HG02870 (cell line): ENCODE results near the gene SPTAN1.
"Not testable (repeated sequence)": the region's sequence is repeated elsewhere in the genome, so short reads cannot be mapped to it uniquely, and the experiment has no call there.

Source experiments
- ATAC-seq: cut with Tn5 transposase; IDR thresholded peaks from one replicate; pipeline ENCODE4 v1.9.1; 2021; ENCODE audit warnings: mild to moderate bottlenecking, moderate library complexity; ENCODE audit not compliant: unreplicated experiment

The SPTAN1 gene

DNA sequence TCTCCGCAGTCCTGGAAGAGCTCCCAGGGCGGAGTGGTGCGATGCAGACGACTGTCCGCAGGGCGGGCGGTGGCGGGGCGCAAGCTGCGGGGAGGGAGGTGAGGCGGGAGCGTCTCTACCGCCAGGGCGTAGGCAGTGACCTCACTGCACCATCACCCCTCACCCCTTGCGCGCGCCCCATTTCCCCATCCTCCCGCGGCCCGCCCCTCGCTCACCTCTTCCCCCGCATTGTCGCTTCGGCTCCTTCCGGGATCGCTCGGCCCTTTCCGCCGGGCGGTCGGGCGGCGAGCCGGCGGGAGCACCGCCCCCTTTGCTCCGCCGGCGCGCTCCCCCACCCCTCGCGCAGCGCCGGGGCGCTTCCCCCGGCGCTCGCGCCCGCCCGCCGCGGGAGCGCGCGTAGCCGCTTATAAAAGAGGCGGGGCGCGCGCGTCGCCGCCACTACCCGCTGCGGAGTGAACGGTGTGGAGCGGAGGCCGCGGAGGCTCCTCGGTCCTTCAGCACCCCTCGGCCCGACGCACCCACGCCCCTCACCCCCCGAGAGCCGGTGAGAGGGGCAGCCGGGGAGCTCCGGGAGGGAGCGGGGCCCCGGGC, at the start of gene SPTAN1:
Gene SPTAN1, plus strand, starts transcription at position 435 of the 591 bp plus-strand sequence. CDS start 14,154 bp downstream, outside the sequence.
- peak; percentile 77 for ATAC-seq

DNA sequence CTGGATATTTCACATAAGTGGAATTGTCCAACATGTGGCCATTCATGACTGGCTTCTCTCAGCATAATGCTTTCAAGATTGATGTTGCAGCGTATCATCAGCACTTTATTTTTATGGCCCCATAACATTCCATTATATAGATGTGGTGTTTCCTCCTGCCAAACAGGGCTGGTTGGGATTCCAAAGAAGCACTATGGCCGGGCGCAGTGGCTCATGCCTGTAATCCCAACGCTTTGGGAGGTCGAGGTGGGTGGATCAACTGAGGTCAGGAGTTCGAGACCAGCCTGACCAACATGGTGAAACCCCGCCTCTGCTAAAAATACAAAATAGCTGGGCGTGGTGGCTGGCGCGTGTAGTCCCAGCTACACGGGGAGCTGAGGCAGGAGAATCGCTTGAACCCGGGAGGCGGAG, 49.0 kb upstream of the SPTAN1 start:
- not testable (repeated sequence) for ATAC-seq

DNA sequence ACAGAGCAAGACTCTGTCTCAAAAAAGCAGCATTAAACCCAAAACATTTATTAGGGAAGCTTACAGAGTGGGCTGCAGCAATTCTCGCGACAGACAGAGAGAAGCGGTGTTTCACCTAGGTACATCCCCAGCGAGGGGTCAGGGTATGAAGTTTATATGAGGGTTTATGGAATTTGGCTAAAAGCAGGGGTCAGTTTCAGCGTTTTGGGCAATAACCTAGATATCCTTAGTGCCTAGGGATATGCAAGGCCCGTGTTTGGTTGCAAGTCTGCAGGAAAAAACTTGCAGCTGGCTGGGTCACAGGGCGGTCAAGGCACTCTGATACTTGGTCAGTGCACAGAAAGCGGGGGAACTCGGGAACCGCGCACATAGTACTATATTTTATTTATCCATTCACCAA, 48.5 kb upstream of the SPTAN1 start:
- no peak for ATAC-seq

DNA sequence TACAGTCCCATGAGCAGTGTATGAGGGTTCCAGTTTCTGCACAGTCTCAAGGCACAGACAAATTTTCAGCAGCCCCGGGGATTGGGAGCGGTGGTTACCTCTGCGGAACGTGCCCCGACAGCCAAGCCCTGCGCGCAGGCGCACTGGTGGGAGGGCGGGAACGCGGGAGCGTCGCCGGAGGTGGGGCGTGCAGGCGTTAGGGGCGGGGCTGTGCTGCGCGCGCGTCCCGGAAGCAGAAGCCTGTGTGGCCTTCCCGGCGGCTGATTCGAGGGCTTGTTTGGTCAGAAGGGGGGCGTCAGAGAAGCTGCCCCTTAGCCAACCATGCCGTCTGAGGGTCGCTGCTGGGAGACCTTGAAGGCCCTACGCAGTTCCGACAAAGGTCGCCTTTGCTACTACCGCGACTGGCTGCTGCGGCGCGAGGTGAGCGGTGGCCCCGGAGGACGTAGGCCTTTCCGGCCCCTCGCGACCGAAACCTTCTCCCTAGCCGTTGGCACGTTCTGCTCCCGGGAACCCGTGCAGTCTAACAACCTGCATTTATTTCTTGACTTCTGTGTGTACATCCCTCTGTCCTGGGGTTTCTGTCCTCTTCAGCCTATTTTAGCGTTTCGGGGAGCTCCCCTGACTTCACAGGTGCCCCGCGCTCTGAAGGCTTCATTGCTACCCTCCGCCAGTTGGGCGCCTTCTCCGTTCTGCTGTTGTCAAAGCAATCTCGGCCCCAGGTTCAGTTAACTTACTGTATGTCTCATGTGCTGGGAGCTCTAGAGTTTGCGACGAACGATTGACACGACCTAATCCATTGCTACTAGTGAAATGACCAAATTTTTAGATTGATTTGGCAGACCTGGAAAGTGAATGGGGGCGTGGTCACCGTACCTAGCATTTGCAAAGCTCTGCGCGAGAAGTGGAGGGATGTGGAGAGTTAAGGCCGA, 47.6 kb upstream of the SPTAN1 start, which contains the start of gene GLE1:
Gene GLE1, plus strand, starts transcription at position 235 of the 929 bp plus-strand sequence. Its CDS starts 87 bp downstream, at position 322.
- peak; percentile 84 for ATAC-seq

DNA sequence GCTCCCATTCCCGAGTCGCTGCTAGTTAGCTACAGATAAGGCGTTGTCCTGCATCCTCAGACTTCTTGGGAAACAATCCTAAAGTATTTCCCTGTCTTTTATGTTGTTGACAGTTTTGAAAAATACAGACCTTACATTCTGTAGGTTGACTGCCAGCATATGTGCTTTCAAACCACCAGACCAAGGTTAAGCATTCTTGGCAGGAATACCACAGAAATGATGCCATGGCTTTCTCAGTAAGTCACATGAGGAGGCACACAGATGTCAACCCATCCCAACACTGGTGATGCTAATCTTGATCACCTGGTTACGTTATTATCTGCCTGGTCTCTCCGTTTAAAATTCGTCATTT, 47.0 kb upstream of the SPTAN1 start:
- no peak for ATAC-seq

DNA sequence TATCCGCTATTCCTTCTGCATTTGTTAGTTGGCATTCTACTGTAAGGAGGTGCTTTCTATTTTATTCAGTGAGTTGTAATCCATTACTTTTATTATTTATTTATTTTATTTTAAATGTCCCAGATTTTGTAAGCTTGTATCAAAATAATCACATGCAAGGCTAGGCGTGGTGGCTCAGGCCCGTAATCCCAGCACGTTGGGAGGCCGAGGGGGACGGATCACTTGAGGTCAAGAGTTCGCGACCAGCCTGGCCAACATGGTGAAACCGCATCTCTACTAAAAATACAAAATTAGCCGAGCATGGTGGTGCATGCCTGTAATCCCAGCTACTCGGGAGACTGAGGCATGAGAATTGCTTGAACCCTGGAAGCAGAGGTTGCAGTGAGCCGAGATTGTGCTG, 46.5 kb upstream of the SPTAN1 start:
- not testable (repeated sequence) for ATAC-seq

DNA sequence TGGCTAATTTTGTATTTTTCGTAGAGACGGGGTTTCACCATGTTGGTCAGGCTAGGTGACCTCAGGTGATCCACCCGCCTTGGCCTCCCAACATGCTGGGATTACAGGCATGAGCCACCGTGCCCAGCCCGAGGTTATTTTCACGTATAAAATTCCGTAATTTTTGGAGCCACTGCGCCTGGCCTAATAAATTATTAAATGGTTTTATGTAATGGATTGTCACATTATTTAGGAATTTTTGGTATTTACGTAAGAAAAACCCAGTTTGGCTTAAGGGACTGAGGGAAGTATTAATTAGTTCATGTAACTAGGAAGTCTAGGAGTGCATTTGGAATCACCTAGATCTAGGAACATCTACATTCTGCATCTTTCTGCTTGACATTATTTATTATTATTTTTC, 39.6 kb upstream of the SPTAN1 start:
- no peak for ATAC-seq

DNA sequence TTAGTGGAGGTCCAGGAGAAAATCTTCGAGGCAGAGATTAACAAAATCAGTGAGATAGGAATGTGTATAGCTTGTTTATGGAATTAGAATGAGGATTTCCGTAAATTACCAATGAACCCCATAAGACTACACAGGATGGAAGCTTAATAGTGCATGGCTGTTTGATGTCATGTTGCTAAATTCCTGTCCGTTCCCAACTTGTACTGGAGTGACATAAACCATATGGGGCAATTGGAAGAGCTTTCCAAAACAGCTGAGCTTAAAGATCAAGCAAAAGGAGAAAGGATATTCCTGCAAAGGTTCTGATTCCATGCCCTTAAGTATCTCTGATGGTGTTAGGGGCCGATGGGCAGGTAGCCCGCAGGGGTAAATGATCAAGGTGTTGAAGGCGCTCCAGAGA, 30.4 kb upstream of the SPTAN1 start:
- no peak for ATAC-seq

DNA sequence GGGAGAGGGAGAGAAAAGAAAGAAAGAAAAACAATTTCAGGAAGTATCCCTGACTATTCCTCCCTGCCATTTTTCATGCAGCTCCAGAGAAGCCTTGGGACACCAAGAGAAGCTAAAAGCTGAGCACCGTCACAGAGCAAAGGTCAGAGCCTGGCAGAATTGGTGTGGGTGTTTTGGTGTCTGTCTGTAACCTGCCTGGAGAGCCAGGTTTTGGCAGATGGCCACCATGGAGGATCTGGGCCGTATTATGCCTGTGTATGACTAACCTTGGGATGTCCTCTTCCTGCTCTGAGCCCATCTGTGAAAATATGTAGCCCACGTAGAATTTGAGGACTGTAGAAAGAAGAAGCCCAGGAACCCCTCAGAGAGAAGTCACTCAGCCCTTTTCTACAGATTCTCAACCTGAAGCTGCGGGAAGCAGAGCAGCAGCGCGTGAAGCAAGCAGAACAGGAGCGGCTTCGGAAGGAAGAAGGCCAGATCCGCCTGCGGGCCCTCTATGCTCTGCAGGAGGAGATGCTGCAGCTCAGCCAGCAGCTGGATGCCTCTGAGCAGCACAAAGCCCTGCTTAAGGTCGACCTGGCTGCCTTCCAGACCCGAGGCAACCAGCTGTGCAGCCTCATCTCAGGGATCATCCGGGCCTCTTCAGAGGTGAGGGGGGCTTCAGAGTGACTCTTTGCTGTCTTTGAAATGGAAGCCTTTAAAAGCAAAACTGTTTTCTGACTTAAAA, 29.0 kb upstream of the SPTAN1 start:
- ATAC-seq = no peak

DNA sequence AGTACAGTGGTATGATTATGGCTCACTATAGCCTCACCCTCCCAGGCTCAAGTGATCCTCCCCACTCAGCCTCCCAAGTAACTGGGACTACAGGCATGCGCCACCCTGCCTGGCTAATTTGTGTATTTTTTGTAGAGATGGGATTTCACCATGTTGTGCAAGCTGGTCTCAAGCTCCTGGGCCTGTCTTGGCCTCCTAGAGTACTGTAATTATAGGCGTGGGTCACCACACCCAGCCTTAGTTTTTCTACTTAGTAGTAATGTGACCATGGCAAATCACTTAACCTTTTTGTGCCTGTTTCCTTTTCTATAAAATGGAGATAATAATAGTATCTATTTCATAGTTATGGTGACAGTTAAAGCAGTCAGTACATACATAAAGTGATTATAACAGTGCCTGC, 25.7 kb upstream of the SPTAN1 start:
- no peak for ATAC-seq

DNA sequence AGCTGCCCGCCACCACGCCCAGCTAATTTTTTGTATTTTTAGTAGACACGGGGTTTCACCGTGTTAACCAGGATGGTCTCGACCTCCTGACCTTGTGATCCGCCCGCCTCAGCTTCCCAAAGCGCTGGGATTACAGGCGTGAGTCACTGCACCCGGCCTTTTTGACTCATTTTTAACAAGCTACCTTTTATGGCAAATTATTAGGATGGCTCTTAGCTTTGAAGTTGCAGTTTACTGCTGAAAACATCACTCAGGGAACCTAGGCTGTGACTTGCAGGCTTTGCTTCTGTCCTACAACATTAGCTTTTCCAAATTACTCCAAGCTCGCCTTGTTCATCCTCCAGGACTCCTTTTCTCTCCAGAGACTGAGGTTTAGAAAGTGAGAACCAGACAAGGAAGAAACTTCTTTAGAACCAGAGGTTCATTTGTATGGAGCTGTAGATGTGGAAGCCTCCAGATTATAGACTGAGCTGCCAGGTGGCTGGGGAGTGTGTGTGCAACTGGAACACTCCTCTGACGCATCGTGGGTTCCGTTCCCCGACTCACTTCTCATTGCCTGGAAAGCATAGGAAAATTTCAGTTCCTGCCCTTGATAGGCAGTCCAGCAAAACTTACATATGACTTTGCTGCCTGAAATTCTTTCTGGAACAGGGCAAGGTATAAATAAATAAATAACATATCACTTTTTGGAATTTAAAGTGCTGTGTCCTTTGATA, 23.8 kb upstream of the SPTAN1 start:
- ATAC-seq = no peak

DNA sequence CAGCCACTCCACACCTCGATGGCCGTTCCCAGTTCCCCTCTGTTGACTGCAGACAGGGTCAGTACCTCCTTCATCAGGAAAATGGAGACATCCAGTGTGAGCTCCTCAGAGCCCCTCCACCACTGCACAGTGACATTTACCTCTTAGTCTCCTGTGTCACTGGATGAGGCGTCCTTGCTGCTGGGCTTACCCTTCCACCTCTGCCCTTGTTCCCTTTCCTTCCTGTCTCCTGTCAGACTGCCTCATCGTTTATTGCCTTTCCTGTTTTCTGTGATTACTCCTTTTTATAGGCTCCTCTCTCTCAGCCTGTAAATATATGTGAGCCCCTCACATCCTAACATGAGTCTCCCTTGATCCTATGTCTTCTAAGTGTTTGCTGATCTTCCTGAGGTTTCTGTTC, 23.2 kb upstream of the SPTAN1 start:
- no peak for ATAC-seq

DNA sequence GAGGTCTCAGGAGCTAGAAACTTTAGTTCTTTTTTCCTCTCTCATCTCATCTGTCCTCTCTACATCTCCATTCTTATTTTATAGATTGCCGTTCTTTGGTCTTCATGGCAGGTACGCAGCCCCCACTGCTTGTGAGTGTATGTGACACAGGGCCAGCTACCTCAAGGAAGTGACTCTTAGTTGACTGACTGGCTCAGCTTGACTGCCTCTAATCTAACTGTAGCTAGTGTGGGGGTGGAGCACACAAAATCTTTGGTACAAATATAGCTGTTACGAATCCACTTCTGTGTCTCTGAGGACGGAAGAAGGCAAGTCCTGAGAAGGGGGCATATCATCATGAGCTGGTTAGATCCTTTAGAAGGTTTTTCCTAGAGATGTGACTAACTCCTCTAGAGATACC, 19.8 kb upstream of the SPTAN1 start:
- ATAC-seq = no peak

DNA sequence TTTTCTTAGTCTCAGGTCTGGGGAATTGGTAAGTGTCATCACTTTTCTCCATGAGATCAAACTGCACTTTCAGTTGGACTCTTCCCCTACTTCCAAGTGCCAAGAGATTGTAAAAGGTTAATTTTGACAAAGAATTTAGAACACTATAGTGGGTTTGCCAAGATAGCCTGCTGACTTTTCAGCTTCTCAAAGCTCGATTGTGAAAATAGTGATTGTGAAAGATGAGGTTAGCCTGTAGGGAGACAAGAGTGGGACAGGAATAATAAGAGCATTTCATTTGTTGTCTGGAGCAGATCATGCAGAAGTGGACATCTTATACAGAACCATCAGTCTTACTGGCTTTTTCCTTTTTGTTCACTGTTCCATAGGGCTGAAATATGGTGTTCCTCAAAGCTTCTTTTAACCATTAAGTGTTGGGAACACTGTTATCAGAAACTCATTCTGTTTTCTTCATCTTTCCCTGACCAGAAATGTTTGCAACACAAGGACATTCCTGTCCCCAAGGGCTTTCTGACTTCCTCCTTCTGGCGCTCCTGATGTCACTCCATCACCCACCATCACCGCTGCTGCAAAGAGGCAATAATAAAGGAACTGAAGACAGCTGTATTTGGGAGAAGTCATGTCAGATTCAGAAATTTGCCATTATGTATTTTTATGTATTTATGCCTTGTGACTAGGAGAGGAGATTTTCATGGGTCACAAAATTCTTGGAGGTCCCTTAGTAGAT, 11.6 kb upstream of the SPTAN1 start:
- ATAC-seq = no peak

DNA sequence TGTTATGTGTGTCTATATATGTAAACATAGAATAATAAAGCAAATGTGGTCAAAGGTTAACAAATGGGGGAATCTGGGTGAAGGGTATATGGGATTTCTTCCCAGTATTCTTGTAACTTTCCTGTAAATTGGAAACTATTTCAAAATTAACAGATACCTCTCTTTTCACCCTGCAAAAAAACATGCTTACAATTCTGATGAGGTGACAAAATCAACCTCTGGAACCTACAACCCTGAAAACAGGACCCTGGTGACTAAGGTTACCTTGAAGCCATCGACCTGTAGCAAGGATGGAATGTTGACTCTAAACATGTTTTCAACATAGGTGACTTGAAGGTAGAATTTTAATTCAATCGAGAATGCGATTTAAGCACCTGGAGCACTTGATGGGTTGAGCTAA, 5.9 kb upstream of the SPTAN1 start:
- ATAC-seq = no peak

DNA sequence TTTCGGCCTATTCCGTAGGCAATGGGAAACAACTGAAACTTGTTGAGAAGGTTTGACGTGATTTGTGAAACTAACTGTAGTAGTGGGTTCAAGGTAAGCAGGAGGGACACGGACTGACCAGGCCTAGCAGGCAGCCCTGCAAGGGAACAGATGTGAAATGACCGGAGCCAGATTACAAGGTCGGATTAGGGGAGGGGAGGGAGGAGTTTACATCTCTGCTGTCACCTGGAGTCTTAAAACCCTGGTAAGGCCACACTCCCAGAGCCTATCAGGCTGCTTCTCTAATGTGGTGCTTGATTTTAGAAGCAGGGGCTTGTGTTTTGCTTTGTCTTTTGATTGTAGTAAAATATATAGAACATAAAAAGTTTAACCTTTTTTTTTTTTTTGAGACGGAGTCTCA, 3.5 kb upstream of the SPTAN1 start:
- no peak for ATAC-seq

DNA sequence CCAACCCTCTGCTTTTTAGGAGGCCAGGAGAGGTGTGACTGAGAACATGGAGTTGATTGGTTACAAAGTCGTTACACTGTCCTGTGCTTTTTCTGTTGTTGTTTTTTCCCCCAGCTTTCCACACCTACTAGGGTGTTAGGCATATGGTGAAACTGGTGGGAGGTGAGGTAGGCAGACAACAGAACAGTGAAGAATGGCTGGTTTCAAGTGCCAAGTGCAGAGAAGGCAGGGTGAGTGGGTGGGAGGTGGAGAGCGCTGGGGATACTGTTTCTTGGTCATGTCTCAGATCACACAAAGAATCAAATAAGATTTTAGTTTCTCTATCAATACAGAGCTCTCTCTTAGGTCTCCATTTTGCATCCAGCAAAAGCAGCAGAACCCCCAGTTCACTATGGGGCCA, 2.2 kb upstream of the SPTAN1 start:
- no peak for ATAC-seq

DNA sequence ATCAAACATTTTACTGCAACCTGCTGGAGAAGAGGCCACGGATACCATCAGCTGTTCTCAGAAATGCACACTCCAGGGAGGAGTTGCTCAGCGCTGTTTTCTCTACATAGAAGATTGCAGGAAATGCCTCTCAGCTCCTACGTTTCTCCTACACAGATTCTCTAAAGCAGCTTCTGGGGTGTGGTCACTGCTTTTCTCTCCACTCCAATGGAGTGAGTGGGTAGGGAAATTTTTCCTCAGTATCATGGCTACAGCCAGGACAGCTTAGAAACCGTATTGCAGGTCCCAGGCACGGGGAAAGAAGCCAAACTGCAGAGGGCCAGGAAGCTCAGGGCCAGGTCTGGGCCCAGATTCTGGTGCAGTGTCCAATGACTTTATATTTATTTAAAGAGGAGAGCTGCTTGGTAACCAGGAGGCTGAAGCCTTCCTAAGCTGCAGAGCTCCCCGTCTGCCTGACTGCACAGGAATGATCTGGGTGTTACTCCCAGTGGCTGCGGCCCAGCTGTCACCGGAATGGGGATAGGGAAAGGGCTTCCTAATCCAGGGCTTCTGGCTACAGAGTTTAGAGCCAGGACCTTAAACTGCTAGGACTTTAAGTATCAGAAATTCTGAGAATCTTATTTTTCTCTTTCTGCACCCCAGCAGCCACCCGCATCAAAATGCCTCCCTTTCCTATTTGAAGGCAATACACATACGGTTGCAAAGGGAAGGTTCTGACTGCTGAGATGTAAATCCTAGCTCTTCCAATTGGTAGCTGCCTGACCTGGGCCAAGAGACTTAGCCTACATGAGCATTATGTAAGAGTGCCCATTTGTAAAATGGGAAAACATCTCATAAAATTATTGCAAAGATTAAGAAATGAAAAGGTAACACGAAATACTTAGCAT, 1.4 kb upstream of the SPTAN1 start:
- ATAC-seq = no peak

DNA sequence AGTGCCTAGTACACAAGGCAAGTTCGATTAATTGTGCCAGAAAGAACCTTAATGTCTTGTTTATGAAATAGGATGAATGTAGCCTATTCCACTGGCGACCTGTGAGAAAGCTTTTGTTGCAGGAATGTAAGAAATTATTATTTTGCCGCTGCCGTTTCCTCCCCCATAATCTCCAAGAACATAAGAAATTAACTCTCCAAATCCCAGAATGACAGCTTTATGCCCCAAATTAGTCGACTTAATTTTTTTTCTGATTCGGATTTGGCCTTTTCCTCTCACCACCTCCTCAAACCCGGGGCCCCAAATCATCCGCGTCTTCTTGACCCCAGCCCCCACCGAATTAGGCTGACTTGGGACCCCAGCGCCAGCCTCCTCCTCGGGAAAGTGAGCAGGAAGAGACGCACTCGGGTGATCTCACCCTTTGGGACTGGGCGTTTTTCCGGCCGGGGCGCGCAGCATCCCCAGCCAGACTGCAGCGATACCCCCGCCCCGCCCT, 682 bp upstream of the SPTAN1 start:
- ATAC-seq = no peak
